Measurements from ENCODE around the gene RAMACL. TPM values are rescaled to one million over a fixed set of nuclear protein-coding genes. Genes with fewer than 3 reads are reported as not detected.

RAMACL gene
- total RNA-seq, 4 donors from 2014 or later = 1.1 to 1.5 (median 1.1) TPM; not detected in 1

DNA sequence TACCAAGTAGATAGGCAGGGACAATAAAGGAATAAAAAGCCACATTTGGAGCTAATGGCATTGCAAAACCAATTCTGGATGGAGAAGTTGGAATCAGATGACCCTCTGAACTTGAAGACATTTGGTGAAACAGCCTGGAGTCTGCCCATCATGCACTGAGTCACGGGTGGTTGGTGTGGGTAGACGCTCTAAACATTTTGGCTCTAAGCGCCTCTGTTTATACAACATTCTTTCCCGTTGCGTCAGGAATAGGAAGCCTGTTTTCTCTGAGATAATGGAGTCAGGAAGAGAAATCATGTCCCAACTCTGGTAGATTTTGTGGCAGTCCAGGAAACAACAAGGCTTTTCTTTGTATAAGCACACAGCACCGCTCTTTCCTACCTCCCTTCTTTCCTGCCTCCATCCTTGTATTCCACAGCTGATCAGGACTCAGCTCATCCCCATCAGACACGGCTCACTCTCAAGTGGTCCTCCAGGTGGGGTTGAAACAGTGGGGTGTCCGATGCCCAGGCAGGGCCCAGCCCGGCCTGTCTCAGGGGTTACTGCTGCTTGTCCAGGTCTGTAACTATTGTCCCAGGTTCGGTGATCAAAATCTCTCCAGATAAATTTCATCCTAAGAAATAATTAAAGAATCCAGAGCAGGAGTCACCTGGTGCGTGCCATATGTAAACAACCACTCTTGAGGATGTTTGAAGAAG lies 12.1 kb upstream of the RAMACL start:
- H3K27ac ChIP-seq = peak overlapping the region; percentile 42 to 77 (median 57)
- no peaks in the 10 kb centered on the region for H3K36me3 ChIP-seq
- TF ChIP-seq, protein P1, sequence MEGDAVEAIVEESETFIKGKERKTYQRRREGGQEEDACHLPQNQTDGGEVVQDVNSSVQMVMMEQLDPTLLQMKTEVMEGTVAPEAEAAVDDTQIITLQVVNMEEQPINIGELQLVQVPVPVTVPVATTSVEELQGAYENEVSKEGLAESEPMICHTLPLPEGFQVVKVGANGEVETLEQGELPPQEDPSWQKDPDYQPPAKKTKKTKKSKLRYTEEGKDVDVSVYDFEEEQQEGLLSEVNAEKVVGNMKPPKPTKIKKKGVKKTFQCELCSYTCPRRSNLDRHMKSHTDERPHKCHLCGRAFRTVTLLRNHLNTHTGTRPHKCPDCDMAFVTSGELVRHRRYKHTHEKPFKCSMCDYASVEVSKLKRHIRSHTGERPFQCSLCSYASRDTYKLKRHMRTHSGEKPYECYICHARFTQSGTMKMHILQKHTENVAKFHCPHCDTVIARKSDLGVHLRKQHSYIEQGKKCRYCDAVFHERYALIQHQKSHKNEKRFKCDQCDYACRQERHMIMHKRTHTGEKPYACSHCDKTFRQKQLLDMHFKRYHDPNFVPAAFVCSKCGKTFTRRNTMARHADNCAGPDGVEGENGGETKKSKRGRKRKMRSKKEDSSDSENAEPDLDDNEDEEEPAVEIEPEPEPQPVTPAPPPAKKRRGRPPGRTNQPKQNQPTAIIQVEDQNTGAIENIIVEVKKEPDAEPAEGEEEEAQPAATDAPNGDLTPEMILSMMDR (IDR thresholded peaks at IDR 0.05) = no peak
- TF ChIP-seq POLR2A (IDR thresholded peaks at IDR 0.05) = no peak
- no peak overlapping the region for H3K4me3 ChIP-seq
- H3K9me3 ChIP-seq = no peaks in the 10 kb centered on the region
- no peak for DNase-seq
- no peaks in the 10 kb centered on the region for H3K27me3 ChIP-seq
- peaks cover 0 to 8% (median 0%) of the 10 kb centered on the region in 4 donors for H3K4me1 ChIP-seq

- peak overlapping the region in 2 of 4 donors; percentile 14 to 77 for H3K27ac ChIP-seq
- TF ChIP-seq, protein P1 (IDR thresholded peaks at IDR 0.05) = no peak
- no peak for TF ChIP-seq POLR2A (IDR thresholded peaks at IDR 0.05)
- H3K9me3 ChIP-seq = no peaks in the 10 kb centered on the region
- no peaks in the 10 kb centered on the region for H3K27me3 ChIP-seq
- peaks cover 0 to 8% (median 0%) of the 10 kb centered on the region in 4 donors for H3K4me1 ChIP-seq
- no peaks in the 10 kb centered on the region for H3K36me3 ChIP-seq
- no peak for DNase-seq
- no peak overlapping the region for H3K4me3 ChIP-seq
Measured at GRCh38 chr6:166597711-166598440, 11.4 kb upstream of the RAMACL start.

- no peaks in the 10 kb centered on the region for H3K9me3 ChIP-seq
- peak overlapping the region in 1 of 4 donors; percentile 77 for H3K27ac ChIP-seq
- H3K27me3 ChIP-seq = no peaks in the 10 kb centered on the region
- TF ChIP-seq, protein P1 (IDR thresholded peaks at IDR 0.05) = no peak
- TF ChIP-seq POLR2A (IDR thresholded peaks at IDR 0.05) = no peak
- no peak for DNase-seq
- no peaks in the 10 kb centered on the region for H3K36me3 ChIP-seq
- H3K4me3 ChIP-seq = no peak overlapping the region
- peaks cover 0 to 8% (median 0%) of the 10 kb centered on the region in 4 donors for H3K4me1 ChIP-seq
Measured at GRCh38 chr6:166596776-166597507, 10.5 kb upstream of the RAMACL start.

- Histone ChIP-seq H3K27ac (no peak overlapping the region), H3K4me3 (no peak overlapping the region), H3K9me3 (no peaks in the 10 kb centered on the region), H3K4me1 (peaks cover 0 to 8% (median 0%) of the 10 kb centered on the region in 4 donors), H3K27me3 (no peaks in the 10 kb centered on the region), H3K36me3 (no peaks in the 10 kb centered on the region)
- TF ChIP-seq, protein P1 (IDR thresholded peaks at IDR 0.05) = no peak
- DNase-seq = no peak
Measured at GRCh38 chr6:166595949-166596348, 9.5 kb upstream of the RAMACL start.

DNA sequence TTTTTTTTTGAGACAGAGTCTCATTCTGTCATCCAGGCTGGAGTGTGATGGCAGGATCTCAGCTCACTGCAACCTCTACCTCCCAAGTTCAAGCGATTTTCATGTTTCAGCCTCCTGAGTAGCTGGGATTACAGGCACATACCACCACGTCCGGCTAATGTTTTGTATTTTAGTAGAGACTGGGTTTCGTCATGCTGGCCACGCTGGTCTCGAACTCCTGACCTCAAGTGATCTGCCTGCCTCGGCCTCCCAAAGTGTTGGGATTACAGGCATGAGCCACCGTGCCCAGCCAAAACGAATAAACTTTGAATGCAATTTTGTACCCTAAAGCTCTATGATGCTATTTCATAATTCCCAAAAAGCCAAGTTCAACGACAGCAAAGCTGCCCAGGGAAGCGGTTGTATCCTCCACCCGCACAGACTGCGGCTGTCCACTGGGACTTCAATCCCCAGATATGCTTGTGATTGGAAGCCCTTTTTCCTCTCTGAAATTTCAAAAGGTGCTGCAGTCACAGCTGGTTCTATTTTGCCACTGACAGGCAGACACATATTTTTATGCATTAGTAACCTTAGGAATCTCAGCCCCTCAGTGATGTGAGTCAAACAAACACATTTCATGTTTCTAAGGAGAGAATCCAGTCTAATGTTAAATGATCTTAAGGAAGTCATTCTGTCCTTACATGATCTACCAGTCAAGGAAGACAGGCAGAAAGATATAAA lies 8.7 kb upstream of the RAMACL start:
- TF ChIP-seq, protein P1 (IDR thresholded peaks at IDR 0.05) = no peak
- TF ChIP-seq POLR2A (IDR thresholded peaks at IDR 0.05) = no peak
- no peak overlapping the region for H3K27ac ChIP-seq

More for the DNA sequence above, 8.7 kb upstream of the RAMACL start:
- Histone ChIP-seq H3K4me3 (no peak overlapping the region), H3K9me3 (no peaks in the 10 kb centered on the region), H3K36me3 (no peaks in the 10 kb centered on the region), H3K27me3 (no peaks in the 10 kb centered on the region), H3K4me1 (peaks cover 0 to 9% (median under 1%) of the 10 kb centered on the region in 4 donors)
- no peak for DNase-seq
